GM21737 (cell line): ENCODE data around the gene CCDC187.
A peak's percentile ranks its signal among the peaks of the same experiment; 100 is the strongest.

Experiments
- ATAC-seq: cut with Tn5 transposase; IDR thresholded peaks from one replicate; pipeline ENCODE4 v1.9.1; 2021; ENCODE audit warnings: mild to moderate bottlenecking, moderate library complexity; ENCODE audit not compliant: unreplicated experiment

The CCDC187 gene

GRCh38 chr9:136231478-136232297, 72.2 kb downstream of the CCDC187 start:
- ATAC-seq: no peak

- ATAC-seq: no peak
These were observed 73.1 kb downstream of the CCDC187 start for GRCh38 chr9:136230773-136231172.

- ATAC-seq: no peak
These were observed 73.5 kb downstream of the CCDC187 start for GRCh38 chr9:136230365-136230764.

- no peak for ATAC-seq
These were observed 74.5 kb downstream of the CCDC187 start for GRCh38 chr9:136229096-136230065.

- no peak for ATAC-seq
These were observed 75.6 kb downstream of the CCDC187 start for GRCh38 chr9:136228107-136228875.

GRCh38 chr9:136226680-136227407, 77.0 kb downstream of the CCDC187 start:
- no peak for ATAC-seq

GRCh38 chr9:136225748-136226679, 77.9 kb downstream of the CCDC187 start:
- peak; percentile 46 for ATAC-seq

GRCh38 chr9:136225366-136225747, 78.5 kb downstream of the CCDC187 start:
- ATAC-seq: peak; percentile 49

- ATAC-seq: no peak
These were observed 79.8 kb downstream of the CCDC187 start for GRCh38 chr9:136223871-136224640.

- ATAC-seq: no peak
These were observed 81.0 kb downstream of the CCDC187 start for GRCh38 chr9:136222906-136223285.

GRCh38 chr9:136222166-136222905, 81.6 kb downstream of the CCDC187 start:
- ATAC-seq: no peak

GRCh38 chr9:136220017-136220729, 83.7 kb downstream of the CCDC187 start:
- ATAC-seq: no peak

GRCh38 chr9:136219276-136219675, 84.6 kb downstream of the CCDC187 start:
- no peak for ATAC-seq

GRCh38 chr9:136218673-136219072, 85.2 kb downstream of the CCDC187 start:
- ATAC-seq: no peak

- ATAC-seq: no peak
These were observed 85.6 kb downstream of the CCDC187 start for GRCh38 chr9:136218271-136218670.

- ATAC-seq: no peak
These were observed 87.2 kb downstream of the CCDC187 start for GRCh38 chr9:136216541-136217244.

- ATAC-seq: no peak
These were observed 90.2 kb downstream of the CCDC187 start for GRCh38 chr9:136213733-136214132.
